Neural cell (in vitro differentiated cells): ENCODE data around the gene SLC7A6OS. TPM values are rescaled to one million over a fixed set of nuclear protein-coding genes. Genes with fewer than 3 reads are reported as not detected.

ENCODE experiments used
- H2AFZ ChIP-seq: fragments of 200-600, 300-800 bp; sonication (generic), shearing (Covaris generic); 2 replicates; pipeline ENCODE4 v1.6.0; 2014; ENCODE audit warnings: low read depth, mild to moderate bottlenecking, antibody characterized with exemption, low read length, moderate library complexity
- H3F3A ChIP-seq: fragments of 200-600 bp; shearing (Covaris generic); 2 replicates; pipeline ENCODE4 v1.6.1; 2016; ENCODE audit warnings: mild to moderate bottlenecking, moderate library complexity, mixed read lengths, antibody characterized with exemption, low read length; ENCODE audit not compliant: insufficient read depth, poor library complexity, severe bottlenecking
- H3K27ac ChIP-seq: fragments of 200-600, 300-800 bp; sonication (generic), shearing (Covaris generic); 2 replicates; pipeline ENCODE4 v1.5.1; 2014; ENCODE audit warnings: mild to moderate bottlenecking, low read length, moderate library complexity
- H3K27me3 ChIP-seq: fragments of 300-800, 200-600 bp; sonication (generic), shearing (Covaris generic); 2 replicates; pipeline ENCODE4 v1.6.0; 2014; ENCODE audit warnings: mild to moderate bottlenecking, low read depth, low read length, moderate library complexity; ENCODE audit not compliant: insufficient read depth
- H3K36me3 ChIP-seq: fragments of 300-800, 200-600 bp; sonication (generic), shearing (Covaris generic); 2 replicates; pipeline ENCODE4 v1.5.1; 2014; ENCODE audit warnings: mild to moderate bottlenecking, antibody characterized with exemption, low read length, moderate library complexity; ENCODE audit not compliant: insufficient read depth
- H3K4me2 ChIP-seq: fragments of 300-800, 200-600 bp; sonication (generic), shearing (Covaris generic); 2 replicates; pipeline ENCODE4 v1.6.0; 2014; ENCODE audit warnings: mild to moderate bottlenecking, low read length
- H3K4me3 ChIP-seq: fragments of 300-800, 200-600 bp; sonication (generic), shearing (Covaris generic); 2 replicates; pipeline ENCODE4 v1.5.1; 2014; ENCODE audit warnings: mild to moderate bottlenecking, low read length, moderate library complexity
- H3K79me2 ChIP-seq: fragments of 200-600 bp; shearing (Covaris generic); replicated peaks from 2 replicates; pipeline ENCODE4 v1.6.0; 2014; ENCODE audit warnings: mild to moderate bottlenecking, low read length, moderate library complexity; ENCODE audit not compliant: insufficient read depth
- H3K9ac ChIP-seq: fragments of 300-800, 200-600 bp; sonication (generic), shearing (Covaris generic); 2 replicates; pipeline ENCODE4 v1.6.1; 2016; ENCODE audit warnings: mild to moderate bottlenecking, low read length, mixed read lengths
- H3K9me2 ChIP-seq: fragments of 200-600 bp; shearing (Covaris generic); 2 replicates; pipeline ENCODE4 v1.6.1; 2016; ENCODE audit warnings: mild to moderate bottlenecking, low read length, mixed read lengths; ENCODE audit not compliant: insufficient read depth
- H3K9me3 ChIP-seq: fragments of 200-600, 300-800 bp; sonication (generic), shearing (Covaris generic); 2 replicates; pipeline ENCODE4 v1.6.1; 2016; ENCODE audit warnings: mild to moderate bottlenecking, mixed run types, low read length, moderate library complexity, mixed read lengths
- H4K20me1 ChIP-seq: fragments of 200-600 bp; shearing (Covaris generic); 2 replicates; pipeline ENCODE4 v1.6.1; 2016; ENCODE audit warnings: mild to moderate bottlenecking, mixed run types; ENCODE audit not compliant: insufficient read depth
- CTCF ChIP-seq: fragments of 450-650 bp; IDR thresholded peaks from 2 replicates; pipeline ENCODE4 v1.5.1; 2014; ENCODE audit warnings: antibody characterized with exemption, mild to moderate bottlenecking, moderate library complexity; ENCODE audit not compliant: poor library complexity, severe bottlenecking
- EP300 ChIP-seq: fragments of 450-650 bp; conservative IDR thresholded peaks from 2 replicates; pipeline ENCODE4 v1.6.1; 2014; ENCODE audit warnings: antibody characterized with exemption, mild to moderate bottlenecking, moderate library complexity; ENCODE audit not compliant: poor library complexity, severe bottlenecking
- EZH2 ChIP-seq: fragments of 200-600, 300-800 bp; shearing (Covaris generic), sonication (generic); IDR thresholded peaks from 2 replicates; pipeline ENCODE4 v1.6.1; 2014; ENCODE audit warnings: antibody characterized with exemption, low read length, borderline replicate concordance, mild to moderate bottlenecking; ENCODE audit not compliant: insufficient read depth, poor library complexity, severe bottlenecking
- MXI1 ChIP-seq: fragments of 450-650 bp; conservative IDR thresholded peaks from 2 replicates; pipeline ENCODE4 v1.6.1; 2014; ENCODE audit warnings: antibody characterized with exemption, mild to moderate bottlenecking; ENCODE audit not compliant: poor library complexity, severe bottlenecking
- POLR2AphosphoS5 ChIP-seq: IDR thresholded peaks from 2 replicates; pipeline ENCODE4 v1.6.1; 2012
- RAD21 ChIP-seq: fragments of 450-650 bp; conservative IDR thresholded peaks from 2 replicates; pipeline ENCODE4 v1.6.1; 2014; ENCODE audit warnings: antibody characterized with exemption, mild to moderate bottlenecking, moderate library complexity
- REST ChIP-seq: IDR thresholded peaks from 2 replicates; pipeline ENCODE4 v1.6.1; 2012; ENCODE audit warnings: borderline replicate concordance
- SMC3 ChIP-seq: fragments of 450-650 bp; conservative IDR thresholded peaks from 2 replicates; pipeline ENCODE4 v1.6.1; 2014; ENCODE audit warnings: antibody characterized with exemption, mild to moderate bottlenecking, moderate library complexity; ENCODE audit not compliant: poor library complexity
- TAF1 ChIP-seq: IDR thresholded peaks from 2 replicates; pipeline ENCODE4 v1.6.1; 2012; ENCODE audit warnings: low read depth
- polyA plus RNA-seq: library from polyadenylated mRNA; depleted of rRNA; stranded (reverse); fragments of >200 nt; gene quantifications from 2 replicates; pipeline ENCODE4 v1.2.3, GENCODE V29; 2014

SLC7A6OS gene
- polyA plus RNA-seq, 1 donor from 2014 or later = 21.3 TPM

GRCh38 chr16:68358951-68359350, 48.2 kb upstream of the SLC7A6OS start:
- TF ChIP-seq TAF1 = no peak
- TF ChIP-seq MXI1 = no peak
- TF ChIP-seq REST = no peak
- no peak for TF ChIP-seq POLR2AphosphoS5
- TF ChIP-seq CTCF = no peak
- no peak for TF ChIP-seq EZH2
- TF ChIP-seq SMC3 = no peak
- no peak for TF ChIP-seq EP300
- TF ChIP-seq RAD21 = no peak
- H2AFZ ChIP-seq = no peak overlapping the region
- H3K27me3 ChIP-seq = no peaks in the 10 kb centered on the region
- H3K79me2 ChIP-seq = no peaks in the 10 kb centered on the region
- no peaks in the 10 kb centered on the region for H3K9me2 ChIP-seq
- H3F3A ChIP-seq = no peaks in the 10 kb centered on the region
- H4K20me1 ChIP-seq = no peaks in the 10 kb centered on the region
- no peak overlapping the region for H3K4me3 ChIP-seq
- H3K4me2 ChIP-seq = no peak overlapping the region
- H3K27ac ChIP-seq = no peak overlapping the region
- H3K9me3 ChIP-seq = no peaks in the 10 kb centered on the region
- H3K9ac ChIP-seq = no peak overlapping the region
- no peaks in the 10 kb centered on the region for H3K36me3 ChIP-seq

- TF ChIP-seq MXI1 (no peak), CTCF (no peak), EZH2 (no peak), REST (no peak), POLR2AphosphoS5 (no peak), TAF1 (no peak), RAD21 (no peak)
- Histone ChIP-seq H4K20me1 (no peaks in the 10 kb centered on the region), H3K27ac (no peak overlapping the region), H3K4me3 (no peak overlapping the region), H3F3A (no peaks in the 10 kb centered on the region), H2AFZ (no peak overlapping the region), H3K9ac (no peak overlapping the region), H3K4me2 (no peak overlapping the region), H3K9me2 (no peaks in the 10 kb centered on the region), H3K79me2 (no peaks in the 10 kb centered on the region), H3K9me3 (no peaks in the 10 kb centered on the region), H3K27me3 (no peaks in the 10 kb centered on the region), H3K36me3 (no peaks in the 10 kb centered on the region)
These were observed 47.2 kb upstream of the SLC7A6OS start for GRCh38 chr16:68357923-68358322.
